G401 (cell line): ENCODE measurements around the gene SSUH2. TPM values are rescaled to one million over a fixed set of nuclear protein-coding genes. Genes with fewer than 3 reads are reported as not detected.

Source experiments
- DNase-seq: peaks from one replicate; pipeline ENCODE4 v3.0.0-alpha.2; 2015; ENCODE audit warnings: low spot score
- in situ Hi-C: cut with HindIII; loops from 2 replicates; pipeline ENCODE4 v1.10.0; 2016; ENCODE audit warnings: low sequenced_read_pairs, mixed read lengths
- total RNA-seq: library from RNA; depleted of rRNA; stranded (reverse); fragments of >200 nt; shearing (Covaris generic); gene quantifications from 2 replicates; pipeline ENCODE4 v1.2.3, GENCODE V29; 2014

Gene SSUH2
- total RNA-seq, 1 experiment from 2014 or later, result not detected

DNA sequence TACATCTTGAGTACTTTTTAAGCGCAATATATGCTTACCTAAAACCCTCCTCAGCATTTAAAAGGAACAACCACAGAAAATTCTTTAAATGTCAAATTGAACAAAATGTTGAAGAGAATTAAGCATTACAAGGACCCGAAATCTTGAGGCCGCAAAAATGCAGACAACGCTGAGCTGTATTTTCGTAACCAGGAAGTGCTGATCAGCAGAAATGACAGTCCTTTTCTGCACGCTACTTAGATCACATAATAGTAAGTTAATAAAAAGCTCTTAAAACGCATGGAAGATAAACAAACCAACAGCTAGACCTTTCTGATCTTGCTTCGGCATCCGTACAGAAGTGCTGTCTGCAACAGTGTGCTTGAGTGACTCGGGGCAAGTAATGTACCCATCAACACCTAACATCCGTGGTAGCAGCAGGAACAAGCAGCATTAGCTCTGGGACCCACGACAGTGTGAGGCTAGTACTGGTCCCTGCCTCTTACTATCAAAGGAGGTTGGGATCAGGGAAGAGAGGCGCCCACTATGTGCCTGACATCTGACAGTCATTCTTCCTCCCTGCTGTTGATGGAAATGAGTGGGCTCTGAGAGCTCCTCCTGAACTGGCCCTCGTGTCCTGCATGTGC lies 1.8 kb upstream of the SSUH2 start:
- no peak for DNase-seq
- in situ Hi-C loops, result no loop called here

DNA sequence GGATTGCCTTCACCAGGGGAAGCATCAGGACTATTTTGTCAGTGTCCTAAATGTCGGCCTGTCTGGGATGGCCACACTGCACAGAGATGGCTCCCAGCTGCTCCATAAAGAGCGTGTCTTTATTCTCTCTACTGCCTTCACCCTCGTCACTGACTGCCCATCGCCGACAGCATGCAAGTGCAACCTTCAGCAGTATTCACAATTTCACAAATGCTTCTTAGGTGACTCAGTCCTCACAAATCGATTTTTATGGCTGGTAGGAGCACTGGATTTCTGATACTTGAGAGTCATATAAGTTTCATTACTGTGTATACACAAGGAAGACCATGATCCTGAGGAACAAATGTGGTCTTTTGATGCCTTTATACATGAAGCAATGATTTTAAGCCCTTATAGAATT lies 1.1 kb upstream of the SSUH2 start:
- in situ Hi-C loops, result no loop called here
- DNase-seq, result no peak

GRCh38 chr3:8643693-8644365 lies 769 bp downstream of the SSUH2 start:
- in situ Hi-C loops, result no loop called here
- no peak for DNase-seq

DNA sequence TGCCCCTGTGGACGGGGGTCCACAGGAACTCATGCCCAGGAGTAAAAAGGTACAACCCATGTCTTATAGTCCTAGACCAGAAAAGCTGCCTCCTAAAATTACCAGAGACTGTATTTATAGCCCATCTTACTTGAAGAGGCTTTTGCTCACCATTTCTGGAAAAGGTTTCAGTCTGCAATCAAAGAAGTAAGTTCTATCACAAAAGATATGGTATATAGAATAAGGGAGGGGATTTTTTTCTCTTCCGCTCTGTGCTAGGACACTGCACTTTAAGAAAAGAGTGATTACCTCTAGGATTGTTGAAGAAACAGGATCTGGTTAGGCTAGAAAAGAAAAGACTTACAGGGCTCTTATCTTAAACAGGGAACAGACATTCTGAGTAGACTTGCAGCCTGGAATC lies 2.6 kb downstream of the SSUH2 start:
- DNase-seq, result no peak
- in situ Hi-C loops, result no loop called here

GRCh38 chr3:8641472-8641871 lies 3.1 kb downstream of the SSUH2 start:
- in situ Hi-C loops, result no loop called here
- DNase-seq, result no peak

GRCh38 chr3:8640223-8640622 lies 4.4 kb downstream of the SSUH2 start:
- in situ Hi-C loops, result no loop called here
- no peak for DNase-seq

DNA sequence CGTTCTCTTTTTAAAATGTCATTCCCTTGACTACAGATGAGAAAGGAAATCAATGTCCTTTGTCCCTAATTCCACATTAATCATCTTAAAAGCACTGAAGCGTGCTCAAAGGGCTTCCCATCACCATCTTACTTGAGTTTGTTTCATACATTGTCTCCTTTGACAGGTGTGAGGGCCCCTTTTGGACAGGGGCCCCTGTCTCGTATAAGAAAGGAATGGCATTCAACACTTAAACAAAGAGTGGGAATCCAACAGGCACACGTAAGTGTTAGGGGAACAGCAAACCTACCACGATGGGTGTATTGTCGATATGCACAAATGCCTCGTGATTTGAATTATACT lies 5.0 kb downstream of the SSUH2 start:
- in situ Hi-C loops, result no loop called here

GRCh38 chr3:8638994-8639658 lies 5.5 kb downstream of the SSUH2 start:
- in situ Hi-C loops, result no loop called here
- DNase-seq, result no peak

More for the DNA sequence above, 5.0 kb downstream of the SSUH2 start:
- DNase-seq, result no peak

DNA sequence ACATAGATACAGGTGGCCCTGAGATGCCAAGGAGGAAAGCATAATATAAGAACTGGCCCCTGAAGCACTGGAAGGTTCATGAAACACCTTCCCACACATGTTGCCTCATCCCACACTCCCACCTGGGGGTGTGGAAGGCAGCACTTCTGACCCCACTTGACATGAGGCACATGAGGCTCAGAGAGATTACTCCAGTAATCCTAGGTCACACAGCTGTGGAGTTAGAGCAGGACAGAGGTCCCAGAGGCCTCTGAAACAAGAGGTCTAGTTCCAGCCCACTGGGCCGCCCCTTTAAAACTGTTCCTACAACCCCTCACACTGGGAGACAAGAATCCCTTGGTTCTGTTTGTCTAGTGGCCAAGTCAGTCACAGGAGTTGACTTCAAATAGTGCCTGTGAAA lies 7.2 kb downstream of the SSUH2 start:
- in situ Hi-C loops, result no loop called here
- no peak for DNase-seq

GRCh38 chr3:8635631-8636030 lies 9.0 kb downstream of the SSUH2 start:
- in situ Hi-C loops, result no loop called here
- no peak for DNase-seq

DNA sequence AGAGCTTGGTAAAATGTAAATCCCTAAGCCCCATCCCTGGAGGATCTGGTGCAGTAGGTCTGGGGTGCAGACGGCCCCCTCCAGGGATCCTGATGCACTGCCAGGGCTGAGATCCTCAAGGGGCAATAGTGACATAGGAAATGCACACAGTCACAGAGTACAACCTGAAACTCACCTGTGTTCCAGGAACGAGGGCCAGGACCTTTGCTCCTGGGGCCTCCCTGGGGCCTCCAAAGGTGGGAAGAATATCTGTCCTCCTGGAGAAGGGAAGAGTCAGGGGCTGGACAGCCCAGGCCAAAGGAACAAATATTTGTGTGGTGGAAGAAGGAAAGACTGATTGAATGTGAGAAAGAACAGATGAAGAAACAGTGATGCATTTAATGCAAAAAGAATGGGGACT lies 9.5 kb downstream of the SSUH2 start:
- in situ Hi-C loops, result no loop called here
- no peak for DNase-seq

DNA sequence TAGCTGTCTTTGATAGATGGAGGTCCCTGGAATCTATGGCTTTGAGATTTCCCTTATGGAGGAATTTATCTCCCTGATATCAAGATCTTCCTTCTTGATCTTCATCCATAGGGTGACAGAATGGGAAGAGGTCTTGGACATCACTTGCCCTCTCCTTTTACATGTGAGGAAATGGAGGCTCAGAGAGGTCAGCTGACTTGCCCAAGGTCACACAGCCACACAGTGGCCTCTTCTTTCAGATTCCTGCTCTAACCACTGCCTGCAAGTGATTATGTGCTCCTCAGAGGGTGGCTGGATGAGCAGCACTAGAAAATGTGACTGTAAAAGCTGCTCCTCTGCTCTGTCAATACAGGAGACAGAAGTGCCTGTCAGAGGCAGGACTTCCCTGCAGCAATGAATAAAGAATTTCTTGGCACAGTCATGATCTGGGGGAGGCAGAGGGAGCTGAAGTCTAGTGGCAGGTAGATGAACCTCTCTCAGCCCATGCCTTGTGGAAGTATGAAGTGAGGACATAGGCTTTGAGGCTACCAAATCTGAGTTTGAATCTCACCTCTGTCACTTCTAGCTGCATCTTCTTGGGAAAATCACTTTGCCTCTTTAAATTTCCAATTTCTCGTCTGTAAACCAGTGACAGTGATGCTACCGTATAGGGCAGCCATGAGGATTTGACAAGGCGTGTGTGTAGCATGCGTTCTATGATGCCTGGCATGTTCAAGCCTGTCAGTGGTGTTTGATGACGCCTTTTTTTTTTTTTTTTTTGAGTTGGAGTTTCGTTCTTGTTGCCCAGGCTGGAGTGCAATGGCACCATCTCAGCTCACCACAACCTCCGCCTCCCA lies 12.0 kb downstream of the SSUH2 start:
- in situ Hi-C loops, result no loop called here

DNA sequence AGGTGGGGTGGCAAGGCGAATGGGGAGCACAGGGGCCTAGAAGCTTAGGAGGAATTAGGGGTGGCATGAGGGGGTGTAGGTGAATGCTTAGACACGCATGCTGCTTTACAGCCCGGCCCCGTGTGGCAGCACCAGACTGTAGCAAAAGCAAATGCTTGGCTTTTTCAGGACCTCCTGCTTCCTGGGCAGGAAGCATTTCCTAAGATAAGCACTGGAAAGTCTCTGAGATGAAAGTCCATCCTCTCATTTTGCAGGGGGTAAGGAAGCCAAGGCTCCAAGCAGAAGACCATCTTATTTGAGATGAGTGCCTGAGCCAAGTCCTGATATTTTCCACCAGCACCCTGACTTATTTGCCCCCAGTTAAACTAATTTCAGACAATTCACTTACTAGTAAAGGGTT lies 12.9 kb downstream of the SSUH2 start:
- DNase-seq, result no peak
- in situ Hi-C loops, result no loop called here

More for the DNA sequence above, 12.0 kb downstream of the SSUH2 start:
- DNase-seq, result no peak

- in situ Hi-C loops, result no loop called here
- DNase-seq, result no peak
Measured at GRCh38 chr3:8629151-8630021, 15.2 kb downstream of the SSUH2 start.

DNA sequence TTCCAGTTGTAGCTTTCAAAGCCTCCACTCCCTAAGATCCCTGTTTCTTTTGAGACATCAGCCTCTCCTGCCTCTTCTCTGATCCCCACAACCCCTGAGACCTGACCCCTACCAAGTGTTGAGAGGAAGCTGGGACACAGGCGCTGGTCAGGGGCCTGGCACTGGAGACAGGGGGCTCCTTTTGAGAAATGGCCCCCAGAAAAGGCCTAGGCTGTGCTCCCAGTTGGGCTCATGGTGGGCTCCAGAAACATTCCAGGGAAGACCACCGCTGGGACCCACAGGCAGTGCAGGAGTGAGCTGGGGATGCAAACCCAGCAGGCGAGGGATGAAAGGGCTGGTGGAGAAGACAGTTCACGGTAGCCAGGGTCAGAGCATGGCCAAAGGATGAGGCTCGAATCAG lies 16.6 kb downstream of the SSUH2 start:
- in situ Hi-C loops, result no loop called here
- DNase-seq, result no peak

GRCh38 chr3:8627201-8627940 lies 17.2 kb downstream of the SSUH2 start:
- no peak for DNase-seq
- in situ Hi-C loops, result no loop called here

DNA sequence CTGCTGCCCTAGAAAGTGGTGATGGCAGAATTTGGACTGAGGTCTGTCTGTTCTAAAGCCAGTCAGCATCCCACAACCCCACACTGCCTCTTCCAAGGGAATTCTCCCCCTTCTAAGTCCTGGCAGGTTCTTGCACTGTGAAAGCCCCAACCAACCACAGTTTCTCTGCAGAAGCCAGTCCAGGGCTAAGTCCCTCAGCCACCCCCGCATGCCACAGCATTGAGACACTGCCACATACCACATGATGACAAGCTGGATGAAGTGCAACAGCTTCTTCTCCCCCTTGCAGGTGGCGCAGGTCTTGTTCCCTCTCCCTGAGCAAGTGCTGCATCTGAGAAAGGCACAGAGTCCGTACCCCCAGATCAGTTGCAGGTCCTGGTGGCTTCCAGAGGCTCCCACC lies 18.6 kb downstream of the SSUH2 start:
- no peak for DNase-seq
- in situ Hi-C loops, result no loop called here

DNA sequence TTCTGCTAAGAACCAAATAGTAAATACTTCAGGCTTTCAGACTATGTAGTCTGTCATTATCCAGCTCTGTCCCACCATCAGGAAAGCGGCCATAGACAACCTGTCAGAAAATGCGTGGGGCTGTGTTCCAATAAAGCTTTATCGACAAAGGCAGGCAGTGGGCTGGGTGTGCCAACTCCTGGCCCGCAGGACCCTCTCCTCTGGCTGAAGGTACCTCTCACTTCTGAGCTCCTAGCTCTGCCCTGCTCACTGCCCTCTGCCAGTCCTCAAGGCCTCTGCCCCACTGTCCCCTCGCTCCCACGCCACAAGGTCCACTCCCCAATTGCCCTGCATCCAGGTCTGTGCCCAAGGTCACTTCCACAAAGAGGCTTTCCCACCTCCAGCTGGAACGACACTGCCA lies 20.0 kb downstream of the SSUH2 start:
- no peak for DNase-seq
- in situ Hi-C loops, result no loop called here
